Upper lobe of left lung (tissue), 6 donors: ENCODE results near the gene SRPK1. TPM values are rescaled to one million over a fixed set of nuclear protein-coding genes. Genes with fewer than 3 reads are reported as not detected.
A peak's percentile ranks its signal among the peaks of the same experiment; 100 is the strongest.

Experiments
- ATAC-seq, 2 donors: fragments of 200-7000 bp; cut with Tn5 transposase; one replicate each; pipeline ENCODE4 v1.9.1; 2022; ENCODE audit warnings: mild to moderate bottlenecking in 2 of 2, moderate library complexity in 2 of 2; ENCODE audit not compliant: low FRiP score in 2 of 2
- DNase-seq, 2 donors: peaks; one replicate each; pipeline ENCODE4 v3.0.0-alpha.2; 2019 to 2020
- H3K27ac ChIP-seq, 4 donors: fragments of 200-600 bp; sonication (generic); one replicate each; pipeline ENCODE4 v1.5.1; 2016 to 2019
- H3K27me3 ChIP-seq, 4 donors: fragments of 200-600 bp; sonication (generic); one replicate each; pipeline ENCODE4 v1.5.1; 2017 to 2019
- H3K36me3 ChIP-seq, 4 donors: fragments of 200-600 bp; sonication (generic); one replicate each; pipeline ENCODE4 v1.5.1; 2016 to 2019
- H3K4me1 ChIP-seq, 4 donors: fragments of 200-600 bp; sonication (generic); one replicate each; pipeline ENCODE4 v1.5.1; 2018 to 2019
- H3K4me3 ChIP-seq, 4 donors: fragments of 200-600 bp; sonication (generic); one replicate each; pipeline ENCODE4 v1.5.1; 2017 to 2019; ENCODE audit warnings: mild to moderate bottlenecking in 2 of 4, moderate library complexity in 1 of 4
- H3K9me3 ChIP-seq, 4 donors: fragments of 200-600 bp; sonication (generic); one replicate each; pipeline ENCODE4 v1.5.1; 2018 to 2019
- EP300 ChIP-seq, 4 donors: sonication (generic); formaldehyde crosslinking; IDR thresholded peaks; one replicate each; pipeline ENCODE4 v1.5.1; 2017; ENCODE audit warnings: antibody characterized with exemption in 4 of 4, control low read depth in 2 of 4
- POLR2A ChIP-seq, 4 donors: fragments of 450-650 bp; IDR thresholded peaks; one replicate each; pipeline ENCODE4 v1.5.1; 2016 to 2017; ENCODE audit warnings: antibody characterized with exemption in 4 of 4, mild to moderate bottlenecking in 2 of 4
- POLR2AphosphoS5 ChIP-seq, 2 donors: sonication (generic); formaldehyde crosslinking; IDR thresholded peaks; one replicate each; pipeline ENCODE4 v1.5.1; 2017; ENCODE audit warnings: antibody characterized with exemption in 2 of 2
- WGBS, 2 donors: methylation state at CpG; one replicate each; pipeline ENCODE4 v1.1.5; 2017 to 2018; 5-methylcytosine and 5-hydroxymethylcytosine counted together
- total RNA-seq, 6 donors: library from RNA; depleted of rRNA in 4 of 6; stranded (reverse); fragments of >200 nt in 4 of 6; gene quantifications; one replicate each; pipeline versions ENCODE4 v1.1.0 to v1.2.1, GENCODE V29; 2016 to 2021
- TF ChIP-seq, protein P1 (sequence below), 6 experiments: fragments of 450-650 bp in 4 of 6; fragments of 200-600 bp in 2 of 6; sonication (generic) in 2 of 6; IDR thresholded peaks; one replicate each; pipeline ENCODE4 v1.5.1; 2016 to 2019; ENCODE audit warnings: antibody characterized with exemption in 6 of 6
- donor health status: DM: no; HTN: no; CAD: no; lungs with moderate emphysema.
- donor health status: DM: no; HTN: yes; CAD: no; lungs with severe emphysema.

SRPK1 gene
- total RNA-seq, 6 donors from 2014 or later = 24.5 to 68.5 (median 42.7) TPM

DNA sequence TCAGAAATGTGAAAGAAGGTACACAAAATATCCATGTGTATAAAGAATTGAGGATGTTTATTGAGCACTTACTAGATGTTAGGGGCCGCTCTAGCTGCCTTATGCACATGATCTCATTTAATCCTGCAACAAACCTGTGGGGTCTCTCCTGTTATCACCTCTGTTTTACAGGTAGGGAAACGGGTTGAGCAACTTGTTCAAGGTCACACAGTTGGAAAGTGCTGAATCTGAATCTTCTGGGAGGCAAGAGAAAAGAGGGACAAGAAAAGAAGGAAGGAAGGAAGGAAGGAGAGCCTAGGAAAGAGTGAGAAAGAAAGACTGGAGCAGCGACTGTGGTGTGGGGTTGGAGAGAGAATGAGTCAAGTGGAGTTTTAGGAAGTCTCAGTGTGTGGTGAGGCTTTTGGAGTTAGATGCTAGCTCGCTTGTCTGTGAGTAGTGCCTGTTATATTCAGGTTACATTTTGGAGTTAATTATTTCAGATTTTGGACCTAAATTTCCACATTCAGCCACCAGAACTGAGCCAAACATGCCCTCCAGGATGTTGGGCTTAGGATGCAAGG lies 132.4 kb downstream of the SRPK1 start:
- no peak for DNase-seq
- no peak for ATAC-seq
- no peak for TF ChIP-seq POLR2AphosphoS5 (IDR thresholded peaks at IDR 0.05)
- no peak for TF ChIP-seq EP300 (IDR thresholded peaks at IDR 0.05)
- TF ChIP-seq, protein P1, sequence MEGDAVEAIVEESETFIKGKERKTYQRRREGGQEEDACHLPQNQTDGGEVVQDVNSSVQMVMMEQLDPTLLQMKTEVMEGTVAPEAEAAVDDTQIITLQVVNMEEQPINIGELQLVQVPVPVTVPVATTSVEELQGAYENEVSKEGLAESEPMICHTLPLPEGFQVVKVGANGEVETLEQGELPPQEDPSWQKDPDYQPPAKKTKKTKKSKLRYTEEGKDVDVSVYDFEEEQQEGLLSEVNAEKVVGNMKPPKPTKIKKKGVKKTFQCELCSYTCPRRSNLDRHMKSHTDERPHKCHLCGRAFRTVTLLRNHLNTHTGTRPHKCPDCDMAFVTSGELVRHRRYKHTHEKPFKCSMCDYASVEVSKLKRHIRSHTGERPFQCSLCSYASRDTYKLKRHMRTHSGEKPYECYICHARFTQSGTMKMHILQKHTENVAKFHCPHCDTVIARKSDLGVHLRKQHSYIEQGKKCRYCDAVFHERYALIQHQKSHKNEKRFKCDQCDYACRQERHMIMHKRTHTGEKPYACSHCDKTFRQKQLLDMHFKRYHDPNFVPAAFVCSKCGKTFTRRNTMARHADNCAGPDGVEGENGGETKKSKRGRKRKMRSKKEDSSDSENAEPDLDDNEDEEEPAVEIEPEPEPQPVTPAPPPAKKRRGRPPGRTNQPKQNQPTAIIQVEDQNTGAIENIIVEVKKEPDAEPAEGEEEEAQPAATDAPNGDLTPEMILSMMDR (IDR thresholded peaks at IDR 0.05) = no peak
- TF ChIP-seq POLR2A (IDR thresholded peaks at IDR 0.05) = no peak
- H3K4me3 ChIP-seq = no peak overlapping the region
- H3K27ac ChIP-seq = no peak overlapping the region
- peaks cover 0 to 10% (median 4%) of the 10 kb centered on the region in 4 donors for H3K27me3 ChIP-seq
- H3K36me3 ChIP-seq = no peaks in the 10 kb centered on the region
- 60 to 67% methylated on average over 4 of the region's 4 CpGs for WGBS, 2 donors
- H3K4me1 ChIP-seq = peaks cover 0 to 4% (median 0%) of the 10 kb centered on the region in 4 donors
- no peaks in the 10 kb centered on the region for H3K9me3 ChIP-seq

DNA sequence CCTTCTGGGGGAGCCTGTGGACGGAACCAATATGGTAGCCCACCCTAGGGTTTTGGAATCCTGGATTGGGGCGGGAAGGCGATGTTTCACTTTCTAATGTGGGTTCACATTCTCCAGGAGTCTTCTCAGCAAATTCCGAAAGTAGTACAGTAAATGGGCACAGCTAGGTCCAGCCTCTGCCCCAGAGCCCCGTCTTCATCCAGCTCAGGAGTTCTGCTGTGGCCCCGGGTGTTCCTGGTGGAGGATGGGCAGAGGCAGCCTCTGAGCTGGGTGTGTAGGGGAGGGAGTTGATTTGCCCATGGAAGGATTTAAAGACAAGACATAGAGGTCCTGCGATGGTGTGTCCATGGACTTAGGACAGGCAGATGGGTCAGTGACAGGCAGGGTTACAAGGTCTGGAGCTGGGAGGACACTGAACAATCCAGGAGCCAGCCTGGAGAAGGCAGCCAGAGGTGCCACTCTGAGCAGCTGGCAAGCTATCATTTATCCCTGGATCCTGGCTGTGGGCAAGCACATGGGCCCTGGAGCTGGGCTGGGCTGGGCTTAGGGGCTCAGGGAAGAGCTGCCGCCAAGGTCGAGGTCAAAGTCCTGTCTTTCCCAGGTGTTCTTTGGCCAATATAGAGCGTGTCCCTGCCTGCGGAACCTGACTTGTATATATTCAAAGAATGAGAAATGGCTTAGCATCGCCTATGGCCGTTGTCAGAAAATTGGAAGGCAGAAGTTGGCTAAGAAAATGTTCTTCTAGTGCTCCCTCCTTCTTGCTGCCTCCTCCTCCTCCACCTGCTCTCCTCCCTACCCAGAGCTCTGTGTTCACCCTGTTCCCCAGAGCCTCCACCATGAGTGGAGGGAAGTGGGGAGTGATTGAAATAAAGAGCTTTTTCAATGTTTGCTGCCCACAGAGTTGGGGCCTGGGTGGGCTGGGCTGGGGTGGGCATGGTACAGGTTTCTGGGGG lies 133.4 kb downstream of the SRPK1 start:
- ATAC-seq = peak; percentile 25 to 50

DNA sequence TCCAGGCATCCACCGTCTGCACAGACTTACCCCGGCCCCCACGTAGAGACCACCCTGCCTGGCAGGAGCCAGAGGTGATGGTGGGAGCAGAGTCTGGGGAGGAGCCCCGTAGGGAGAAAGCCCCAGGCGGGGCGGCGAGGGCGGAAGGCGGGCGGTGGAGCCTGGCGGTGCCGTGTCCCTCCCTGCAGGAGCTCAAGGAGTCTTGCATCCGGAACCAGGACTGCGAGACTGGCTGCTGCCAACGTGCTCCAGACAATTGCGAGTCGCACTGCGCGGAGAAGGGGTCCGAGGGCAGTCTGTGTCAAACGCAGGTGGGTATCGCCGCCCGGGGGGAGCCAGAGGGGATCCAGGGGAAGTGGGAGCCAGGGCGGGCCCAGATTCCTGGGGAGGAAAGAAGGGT lies 134.1 kb downstream of the SRPK1 start:
- peak in 1 of 2 donors; percentile 87 for DNase-seq
- peaks cover 0 to 4% (median 0%) of the 10 kb centered on the region in 4 donors for H3K4me1 ChIP-seq
- H3K27me3 ChIP-seq = peaks cover 0 to 10% (median 4%) of the 10 kb centered on the region in 4 donors
- H3K9me3 ChIP-seq = no peaks in the 10 kb centered on the region
- H3K27ac ChIP-seq = no peak overlapping the region
- TF ChIP-seq, protein P1 (IDR thresholded peaks at IDR 0.05) = no peak
- TF ChIP-seq POLR2AphosphoS5 (IDR thresholded peaks at IDR 0.05) = no peak
- TF ChIP-seq POLR2A (IDR thresholded peaks at IDR 0.05) = no peak
- no peak for TF ChIP-seq EP300 (IDR thresholded peaks at IDR 0.05)
- 61 to 62% methylated on average over 25 of the region's 25 CpGs for WGBS, 2 donors
- H3K36me3 ChIP-seq = no peaks in the 10 kb centered on the region
- H3K4me3 ChIP-seq = no peak overlapping the region
- peak in 1 of 2 donors; percentile 20 for ATAC-seq

More for the DNA sequence above, 133.4 kb downstream of the SRPK1 start:
- Histone ChIP-seq H3K9me3 (no peaks in the 10 kb centered on the region), H3K27me3 (peaks cover 0 to 10% (median 4%) of the 10 kb centered on the region in 4 donors), H3K4me3 (no peak overlapping the region), H3K27ac (no peak overlapping the region), H3K36me3 (no peaks in the 10 kb centered on the region), H3K4me1 (peaks cover 0 to 4% (median 0%) of the 10 kb centered on the region in 4 donors)
- WGBS, 2 donors = 79 to 88% methylated on average over 13 of the region's 13 CpGs
- TF ChIP-seq POLR2AphosphoS5 (IDR thresholded peaks at IDR 0.05) = no peak
- TF ChIP-seq POLR2A (IDR thresholded peaks at IDR 0.05) = no peak
- no peak for TF ChIP-seq EP300 (IDR thresholded peaks at IDR 0.05)
- TF ChIP-seq, protein P1 (IDR thresholded peaks at IDR 0.05) = no peak
- peak in 1 of 2 donors; percentile 54 for DNase-seq

DNA sequence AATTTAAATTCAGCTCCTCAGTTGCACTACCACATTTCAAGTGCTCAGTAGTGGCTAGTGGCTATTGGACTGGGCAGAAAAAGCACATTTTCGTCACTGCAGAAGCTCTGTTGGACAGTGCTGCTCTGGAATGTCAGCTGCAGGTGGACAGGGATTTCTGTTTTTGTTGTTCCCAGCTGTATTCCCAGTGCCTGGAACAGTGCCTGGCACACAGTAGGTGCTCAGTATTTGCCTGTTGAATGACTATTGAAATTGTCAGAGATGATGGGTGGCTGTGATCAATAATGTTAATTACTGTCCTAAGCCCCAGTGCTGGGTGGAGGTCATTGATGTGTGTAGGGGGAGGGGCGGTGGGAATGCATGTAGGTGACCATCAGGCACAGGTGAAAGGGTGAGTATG lies 134.6 kb downstream of the SRPK1 start:
- WGBS, 2 donors = 72 to 80% methylated on average over 2 of the region's 2 CpGs
- H3K27ac ChIP-seq = no peak overlapping the region
- H3K4me3 ChIP-seq = no peak overlapping the region
- H3K27me3 ChIP-seq = peaks cover 0 to 10% (median 4%) of the 10 kb centered on the region in 4 donors
- H3K36me3 ChIP-seq = no peaks in the 10 kb centered on the region
- no peak for ATAC-seq
- H3K9me3 ChIP-seq = no peaks in the 10 kb centered on the region
- no peak for TF ChIP-seq EP300 (IDR thresholded peaks at IDR 0.05)
- H3K4me1 ChIP-seq = peaks cover 0 to 4% (median 0%) of the 10 kb centered on the region in 4 donors
- no peak for DNase-seq

DNA sequence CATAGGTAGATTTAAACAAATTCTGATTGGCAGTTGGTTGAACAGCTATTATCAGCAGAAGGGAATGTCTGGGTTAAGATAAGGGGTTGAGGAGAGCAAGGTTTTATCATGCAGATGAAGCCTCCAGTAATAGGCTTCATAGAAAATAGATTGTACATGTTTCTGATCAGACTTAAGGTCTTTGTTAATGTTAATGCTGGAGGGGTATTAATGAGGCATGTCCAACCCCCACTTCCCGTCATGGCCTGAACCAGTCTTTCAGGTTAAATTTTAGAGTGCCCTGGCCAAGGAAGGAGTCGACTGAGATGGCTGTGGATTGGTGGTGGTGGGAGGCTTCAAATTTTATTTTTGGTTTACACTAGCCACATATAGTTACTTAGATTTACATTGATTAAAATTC lies 136.7 kb downstream of the SRPK1 start:
- H3K27ac ChIP-seq = no peak overlapping the region
- H3K9me3 ChIP-seq = no peaks in the 10 kb centered on the region
- no peak for TF ChIP-seq POLR2AphosphoS5 (IDR thresholded peaks at IDR 0.05)
- TF ChIP-seq POLR2A (IDR thresholded peaks at IDR 0.05) = no peak
- TF ChIP-seq EP300 (IDR thresholded peaks at IDR 0.05) = no peak
- TF ChIP-seq, protein P1 (IDR thresholded peaks at IDR 0.05) = no peak
- WGBS, 2 donors = 57 to 76% methylated on average over 2 of the region's 2 CpGs
- ATAC-seq (no peak), DNase-seq (no peak)
- peaks cover 0 to 10% (median 4%) of the 10 kb centered on the region in 4 donors for H3K27me3 ChIP-seq
- no peak overlapping the region for H3K4me3 ChIP-seq
- H3K4me1 ChIP-seq = peaks cover 0 to 4% (median 0%) of the 10 kb centered on the region in 4 donors
- H3K36me3 ChIP-seq = no peaks in the 10 kb centered on the region
